Smooth muscle cell (in vitro differentiated cells): ENCODE measurements around the gene EXOC4. TPM values are rescaled to one million over a fixed set of nuclear protein-coding genes. Genes with fewer than 3 reads are reported as not detected.

ENCODE experiments used
- DNase-seq: peaks from one replicate; lab custom pipeline; 2025; ENCODE audit not compliant: unreplicated experiment; lab: John Stamatoyannopoulos, UW
- H2AFZ ChIP-seq: fragments of 200-600 bp; sonication (generic); 2 replicates; pipeline ENCODE4 v1.6.0; 2016; ENCODE audit warnings: antibody characterized with exemption, low read depth, mild to moderate bottlenecking
- H3F3A ChIP-seq: fragments of 200-600 bp; sonication (generic); 2 replicates; pipeline ENCODE4 v1.6.0; 2017; ENCODE audit warnings: antibody characterized with exemption, low read depth
- H3K27ac ChIP-seq: fragments of 200-600 bp; sonication (generic); 2 replicates; pipeline ENCODE4 v1.5.1; 2016; ENCODE audit warnings: low read depth, mild to moderate bottlenecking
- H3K27me3 ChIP-seq: fragments of 200-600 bp; sonication (generic); 2 replicates; pipeline ENCODE4 v1.6.1; 2016; ENCODE audit warnings: low read depth, mild to moderate bottlenecking
- H3K36me3 ChIP-seq: fragments of 200-600 bp; sonication (generic); 2 replicates; pipeline ENCODE4 v1.5.1; 2016; ENCODE audit warnings: low read depth
- H3K4me1 ChIP-seq: fragments of 200-600 bp; sonication (generic); 2 replicates; pipeline ENCODE4 v1.5.1; 2016; ENCODE audit warnings: low read depth
- H3K4me2 ChIP-seq: fragments of 200-600 bp; sonication (generic); 2 replicates; pipeline ENCODE4 v1.6.0; 2016; ENCODE audit warnings: mild to moderate bottlenecking
- H3K4me3 ChIP-seq: fragments of 200-600 bp; sonication (generic); 2 replicates; pipeline ENCODE4 v1.5.1; 2016; ENCODE audit warnings: mild to moderate bottlenecking
- H3K79me2 ChIP-seq: fragments of 200-600 bp; sonication (generic); 2 replicates; pipeline ENCODE4 v1.6.0; 2016; ENCODE audit warnings: low read depth, mild to moderate bottlenecking
- H3K9ac ChIP-seq: fragments of 200-600 bp; sonication (generic); 2 replicates; pipeline ENCODE4 v1.6.0; 2016; ENCODE audit warnings: low read depth
- H3K9me3 ChIP-seq: fragments of 200-600 bp; sonication (generic); replicated peaks from 2 replicates; pipeline ENCODE4 v1.5.1; 2016; ENCODE audit warnings: low read depth
- H4K20me1 ChIP-seq: fragments of 200-600 bp; sonication (generic); 2 replicates; pipeline ENCODE4 v1.6.0; 2016; ENCODE audit warnings: low read depth
- CTCF ChIP-seq: fragments of 200-600 bp; sonication (generic); IDR thresholded peaks from 2 replicates; pipeline ENCODE4 v1.5.1; 2017; ENCODE audit warnings: borderline replicate concordance, mild to moderate bottlenecking, antibody characterized with exemption; ENCODE audit not compliant: insufficient read depth, poor library complexity, severe bottlenecking
- WGBS: methylation state at CpG from one replicate; pipeline ENCODE4 v1.1.7; 2016; ENCODE audit warnings: low lambda C conversion rate; 5-methylcytosine and 5-hydroxymethylcytosine counted together
- polyA plus RNA-seq: library from polyadenylated mRNA; unstranded; fragments of >200 nt; fragmentation: Nextera tagmentation; extraction: Ambion mirVana; gene quantifications from 2 replicates; pipeline ENCODE4 v1.2.1, GENCODE V29; 2016
- total RNA-seq: library from RNA; depleted of rRNA; stranded (reverse); fragments of >200 nt; gene quantifications from 2 replicates; pipeline ENCODE4 v1.2.3, GENCODE V29; 2014

The EXOC4 gene
- total and polyA plus RNA-seq, 2 experiments from 2014 or later, result 21.5 to 47.1 TPM

- Histone ChIP-seq H3K4me2 (no peak overlapping the region), H3K9ac (no peak overlapping the region), H2AFZ (no peak overlapping the region), H3F3A (no peaks in the 10 kb centered on the region), H3K4me3 (no peak overlapping the region), H3K36me3 (no peaks in the 10 kb centered on the region), H3K4me1 (no peaks in the 10 kb centered on the region), H3K9me3 (no peaks in the 10 kb centered on the region), H4K20me1 (no peaks in the 10 kb centered on the region), H3K27me3 (no peaks in the 10 kb centered on the region), H3K27ac (no peak overlapping the region), H3K79me2 (no peaks in the 10 kb centered on the region)
- no peak for TF ChIP-seq CTCF
- WGBS, result 95% methylated on average over 6 of the region's 6 CpGs
- DNase-seq, result no peak
Observed at GRCh38 chr7:133997463-133997862, 744.6 kb downstream of the EXOC4 start.

GRCh38 chr7:133999178-133999577 is 746.3 kb downstream of the EXOC4 start:
- no peaks in the 10 kb centered on the region for H3K4me1 ChIP-seq
- no peaks in the 10 kb centered on the region for H4K20me1 ChIP-seq
- no peaks in the 10 kb centered on the region for H3K36me3 ChIP-seq
- H3K4me2 ChIP-seq, result no peak overlapping the region
- H3K27me3 ChIP-seq, result no peaks in the 10 kb centered on the region
- TF ChIP-seq CTCF, result no peak
- H2AFZ ChIP-seq, result no peak overlapping the region
- 96% methylated on average over 2 of the region's 2 CpGs for WGBS
- H3K9ac ChIP-seq, result no peak overlapping the region
- DNase-seq, result no peak
- no peaks in the 10 kb centered on the region for H3F3A ChIP-seq
- no peak overlapping the region for H3K4me3 ChIP-seq
- H3K27ac ChIP-seq, result no peak overlapping the region
- H3K79me2 ChIP-seq, result no peaks in the 10 kb centered on the region
- no peaks in the 10 kb centered on the region for H3K9me3 ChIP-seq

GRCh38 chr7:134004829-134005505 is 752.1 kb downstream of the EXOC4 start:
- Histone ChIP-seq H3K4me1 (no peaks in the 10 kb centered on the region), H3K4me3 (no peak overlapping the region), H3F3A (no peaks in the 10 kb centered on the region), H3K4me2 (no peak overlapping the region), H3K9ac (no peak overlapping the region), H2AFZ (no peak overlapping the region), H3K27ac (no peak overlapping the region), H3K9me3 (no peaks in the 10 kb centered on the region), H4K20me1 (no peaks in the 10 kb centered on the region), H3K36me3 (no peaks in the 10 kb centered on the region), H3K27me3 (no peaks in the 10 kb centered on the region), H3K79me2 (no peaks in the 10 kb centered on the region)
- TF ChIP-seq CTCF, result no peak
- WGBS, result 94% methylated on average over 6 of the region's 6 CpGs
- no peak for DNase-seq
